IMR-90 (cell line): ENCODE measurements around the gene CHPF2. TPM values are rescaled to one million over a fixed set of nuclear protein-coding genes. Genes with fewer than 3 reads are reported as not detected.

Experiments
- ATAC-seq: fragments of 200-7000 bp; cut with Tn5 transposase; 2 replicates; pipeline ENCODE4 v1.9.1; 2020; ENCODE audit warnings: low read depth, mild to moderate bottlenecking, moderate library complexity
- BruUV-seq: library from RNA; stranded (reverse); fragments of 400-500 nt; replicated peaks from 2 replicates; lab custom pipeline; 2021; lab: Mats Ljungman, UMichigan
- CTCF ChIA-PET: fragments of 300-600 bp; formaldehyde crosslinking; extraction: SDS; loops from one replicate; lab custom pipeline; 2021; ENCODE audit warnings: antibody characterized with exemption; lab: Yijun Ruan, JAX
- POLR2A ChIA-PET: fragments of 300-600 bp; sonication (Branson Sonifier 250); formaldehyde crosslinking; loops from one replicate; lab custom pipeline; 2022; ENCODE audit warnings: antibody characterized with exemption; ENCODE audit not compliant: unreplicated experiment; lab: Charles Lee
- DNase-seq: peaks from one replicate; pipeline ENCODE4 v3.0.0; 2013
- H2AFZ ChIP-seq: replicated peaks from 2 replicates; pipeline ENCODE3; 2013; ENCODE audit warnings: low read length, mild to moderate bottlenecking; ENCODE audit not compliant: poor library complexity
- H2AK5ac ChIP-seq: 2 replicates; pipeline ENCODE4 v1.6.1; 2013; ENCODE audit warnings: low read depth, low read length, inconsistent platforms
- H2AK9ac ChIP-seq: replicated peaks from 2 replicates; pipeline ENCODE3; 2013; ENCODE audit warnings: mild to moderate bottlenecking, low read depth, low read length, moderate library complexity; ENCODE audit not compliant: poor library complexity
- H2BK120ac ChIP-seq: 2 replicates; pipeline ENCODE4 v1.6.1; 2013; ENCODE audit warnings: low read depth, low read length, inconsistent platforms
- H2BK15ac ChIP-seq: 3 replicates; pipeline ENCODE4 v1.6.1; 2013; ENCODE audit warnings: low read depth, low read length, inconsistent platforms
- H2BK20ac ChIP-seq: 2 replicates; pipeline ENCODE4 v1.6.1; 2013; ENCODE audit warnings: low read depth, mild to moderate bottlenecking, inconsistent platforms, low read length, moderate library complexity
- H2BK5ac ChIP-seq: 2 replicates; pipeline ENCODE4 v1.6.1; 2013; ENCODE audit warnings: mild to moderate bottlenecking, low read depth, low read length, inconsistent platforms; ENCODE audit not compliant: poor library complexity, severe bottlenecking
- H3K14ac ChIP-seq: replicated peaks from 2 replicates; pipeline ENCODE4 v1.6.1; 2013; ENCODE audit warnings: low read depth, low read length, inconsistent platforms
- H3K18ac ChIP-seq: 2 replicates; pipeline ENCODE4 v1.6.1; 2013; ENCODE audit warnings: low read depth, low read length, control low read depth
- H3K23ac ChIP-seq: 2 replicates; pipeline ENCODE4 v1.6.1; 2013; ENCODE audit warnings: low read depth, low read length, inconsistent platforms
- H3K27ac ChIP-seq: 2 replicates; pipeline ENCODE4 v1.5.1; 2013; ENCODE audit warnings: mild to moderate bottlenecking, control low read depth, low read length; ENCODE audit not compliant: insufficient read depth
- H3K27me3 ChIP-seq: 2 replicates; pipeline ENCODE4 v1.6.1; 2013; ENCODE audit warnings: low read length; ENCODE audit not compliant: control insufficient read depth, insufficient read depth
- H3K36me3 ChIP-seq: 2 replicates; pipeline ENCODE4 v1.6.1; 2013; ENCODE audit warnings: low read length, mixed read lengths; ENCODE audit not compliant: control insufficient read depth, insufficient read depth
- H3K4ac ChIP-seq: 2 replicates; pipeline ENCODE4 v1.6.1; 2013; ENCODE audit warnings: low read depth, low read length, inconsistent platforms
- H3K4me1 ChIP-seq: 2 replicates; pipeline ENCODE4 v1.6.1; 2013; ENCODE audit warnings: low read length, mixed read lengths; ENCODE audit not compliant: control insufficient read depth, insufficient read depth
- H3K4me2 ChIP-seq: 2 replicates; pipeline ENCODE4 v1.6.1; 2013; ENCODE audit warnings: low read depth, mild to moderate bottlenecking, control low read depth, low read length, moderate library complexity
- H3K4me3 ChIP-seq: 2 replicates; pipeline ENCODE4 v1.5.1; 2013; ENCODE audit warnings: low read depth, mild to moderate bottlenecking, control low read depth, low read length, moderate library complexity; ENCODE audit not compliant: insufficient read depth
- H3K56ac ChIP-seq: 2 replicates; pipeline ENCODE4 v1.6.1; 2013; ENCODE audit warnings: low read length, inconsistent platforms; ENCODE audit not compliant: insufficient read depth; ENCODE audit errors: extremely low read depth
- H3K79me1 ChIP-seq, 2 experiments: 2 replicates each; pipeline ENCODE4 v1.6.1; 2013; ENCODE audit warnings: low read length in 2 of 2, inconsistent platforms in 1 of 2, low read depth in 1 of 2
- H3K9ac ChIP-seq: 2 replicates; pipeline ENCODE4 v1.6.1; 2013; ENCODE audit warnings: low read depth, low read length, control low read depth
- H3K9me1 ChIP-seq: 2 replicates; pipeline ENCODE4 v1.6.1; 2013; ENCODE audit warnings: low read length, inconsistent platforms; ENCODE audit not compliant: insufficient read depth
- H3K9me3 ChIP-seq: 2 replicates; pipeline ENCODE4 v1.6.1; 2013; ENCODE audit warnings: low read length; ENCODE audit not compliant: control insufficient read depth, insufficient read depth
- H4K20me1 ChIP-seq: 2 replicates; pipeline ENCODE4 v1.6.1; 2013; ENCODE audit warnings: low read length, inconsistent platforms; ENCODE audit not compliant: insufficient read depth
- H4K5ac ChIP-seq: 2 replicates; pipeline ENCODE4 v1.6.1; 2013; ENCODE audit warnings: mild to moderate bottlenecking, low read depth, low read length, control low read depth
- H4K8ac ChIP-seq, 2 experiments: 2 replicates each; pipeline ENCODE4 v1.6.1; 2013; ENCODE audit warnings: low read depth in 2 of 2, low read length in 2 of 2, control low read depth in 1 of 2, inconsistent platforms in 1 of 2
- H4K91ac ChIP-seq: 2 replicates; pipeline ENCODE4 v1.6.1; 2013; ENCODE audit warnings: low read depth, low read length, inconsistent platforms; ENCODE audit not compliant: insufficient read depth
- BHLHE40 ChIP-seq: fragments of 150-350 bp; IDR thresholded peaks from 2 replicates; pipeline ENCODE4 v1.6.1; 2016; ENCODE audit warnings: mild to moderate bottlenecking, low read depth, low read length
- CEBPB ChIP-seq: IDR thresholded peaks from 2 replicates; pipeline ENCODE4 v1.6.1; 2012; ENCODE audit warnings: low read depth, low read length, improper control_type of control experiment
- CHD1 ChIP-seq: IDR thresholded peaks from 2 replicates; pipeline ENCODE4 v1.6.1; 2012; ENCODE audit warnings: low read depth, low read length, improper control_type of control experiment
- CTCF ChIP-seq: conservative IDR thresholded peaks from 2 replicates; pipeline ENCODE4 v1.5.1; 2012; ENCODE audit warnings: mild to moderate bottlenecking, low read depth, low read length, improper control_type of control experiment
- ELK1 ChIP-seq: fragments of 150-350 bp; IDR thresholded peaks from 2 replicates; pipeline ENCODE4 v1.6.1; 2016; ENCODE audit warnings: low read depth, mild to moderate bottlenecking, low read length, moderate library complexity, borderline replicate concordance
- FOS ChIP-seq: fragments of 150-350 bp; IDR thresholded peaks from 2 replicates; pipeline ENCODE4 v1.6.1; 2016; ENCODE audit warnings: low read depth, low read length
- MAFK ChIP-seq: IDR thresholded peaks from 2 replicates; pipeline ENCODE4 v1.6.1; 2012; ENCODE audit warnings: low read depth, low read length, improper control_type of control experiment
- MAZ ChIP-seq: IDR thresholded peaks from 2 replicates; pipeline ENCODE4 v1.6.1; 2012; ENCODE audit warnings: low read depth, mild to moderate bottlenecking, low read length, improper control_type of control experiment, moderate library complexity, borderline replicate concordance
- MXI1 ChIP-seq: IDR thresholded peaks from 2 replicates; pipeline ENCODE4 v1.6.1; 2012; ENCODE audit warnings: low read depth, mild to moderate bottlenecking, low read length, moderate library complexity, borderline replicate concordance
- POLR2A ChIP-seq: IDR thresholded peaks from 2 replicates; pipeline ENCODE4 v1.6.1; 2012; ENCODE audit warnings: mild to moderate bottlenecking, low read depth, low read length
- RAD21 ChIP-seq: IDR thresholded peaks from 2 replicates; pipeline ENCODE4 v1.6.1; 2012; ENCODE audit warnings: low read length, improper control_type of control experiment
- SMC3 ChIP-seq: fragments of 150-350 bp; IDR thresholded peaks from 2 replicates; pipeline ENCODE4 v1.6.1; 2016; ENCODE audit warnings: low read depth, mild to moderate bottlenecking, antibody characterized with exemption, low read length, moderate library complexity
- USF2 ChIP-seq: fragments of 150-350 bp; IDR thresholded peaks from 2 replicates; pipeline ENCODE4 v1.6.1; 2017; ENCODE audit warnings: mild to moderate bottlenecking, antibody characterized with exemption, low read length, low read depth
- WGBS, 2 experiments: methylation state at CpG; one replicate each; pipeline versions ENCODE4 v1.1.5 to v1.1.7; 2013; ENCODE audit warnings: missing lambda C conversion rate in 2 of 2; ENCODE audit not compliant: insufficient read length in 1 of 2; ENCODE audit errors: extremely low coverage in 2 of 2; 5-methylcytosine and 5-hydroxymethylcytosine counted together
- dilution Hi-C: fragments of 300-500 bp; cut with HindIII; formaldehyde crosslinking; loops from one replicate; pipeline ENCODE4 v1.14.3; 2018; ENCODE audit warnings: low sequenced_read_pairs; ENCODE audit not compliant: unreplicated experiment
- in situ Hi-C: fragments of 300-500 bp; cut with MboI; formaldehyde crosslinking; loops from 3 replicates; pipeline ENCODE4 v1.14.3; 2019; ENCODE audit warnings: low sequenced_read_pairs, inconsistent platforms, mixed read lengths
- intact Hi-C: fragments of 100-400 bp; cut with micrococcal nuclease; formaldehyde crosslinking; loops from 2 replicates; pipeline ENCODE4 v1.10.0; 2022
- polyA plus RNA-seq, 3 experiments: library from polyadenylated mRNA; depleted of rRNA; stranded (reverse); fragments of >200 nt; gene quantifications; 2 replicates each; pipeline ENCODE4 v1.2.3, GENCODE V29; 2012; ENCODE audit warnings: low replicate concordance in 1 of 3
- total RNA-seq: library from RNA; depleted of rRNA; stranded (reverse); fragments of >200 nt; gene quantifications from 2 replicates; pipeline ENCODE4 v1.2.3, GENCODE V29; 2012

CHPF2 gene
- total and polyA plus RNA-seq, 2 of the 4 experiments (the other 2 are of a cell fraction) = 26.2 to 77.0 TPM

- TF ChIP-seq MXI1 = no peak
Measured at GRCh38 chr7:151271699-151272355, 39.5 kb downstream of the CHPF2 start (continued).

DNA sequence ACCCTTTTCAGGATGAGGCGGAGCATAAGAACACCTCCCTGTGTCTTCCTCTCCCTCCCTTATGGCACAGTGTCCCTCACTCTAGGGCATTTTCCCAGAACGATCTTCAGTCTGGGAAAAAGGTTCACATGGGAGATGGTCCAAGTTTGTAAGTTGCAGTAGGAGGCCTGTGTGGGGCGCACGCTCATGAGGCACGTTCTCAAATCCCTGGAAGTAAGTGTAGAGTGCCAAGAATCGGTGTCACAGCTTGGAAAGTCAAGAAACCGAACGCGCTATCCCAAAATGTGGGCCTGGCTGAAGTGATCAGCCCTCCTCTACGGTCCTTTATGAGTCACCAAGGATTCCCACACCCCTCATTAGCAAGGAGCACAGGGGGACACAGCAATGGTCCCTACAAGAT, 40.1 kb downstream of the CHPF2 start:
- no peaks in the 10 kb centered on the region for H3K9me1 ChIP-seq
- H4K8ac ChIP-seq = no peak overlapping the region
- H3K4ac ChIP-seq = no peak overlapping the region
- no peak overlapping the region for H3K23ac ChIP-seq
- no peaks in the 10 kb centered on the region for H3K79me1 ChIP-seq
- no peak overlapping the region for H3K9ac ChIP-seq
- no peak overlapping the region for H2BK15ac ChIP-seq
- no peaks in the 10 kb centered on the region; the same call in 1 of the 2 replicates for H3K36me3 ChIP-seq
- no peak overlapping the region for H2AK9ac ChIP-seq
- no peak overlapping the region for H4K91ac ChIP-seq
- no peak overlapping the region for H2BK5ac ChIP-seq
- no peak overlapping the region for H2AK5ac ChIP-seq
- no peaks in the 10 kb centered on the region; the same call in 1 of the 2 replicates for H4K20me1 ChIP-seq
- dilution Hi-C loops (no loop called here), intact Hi-C loops (no loop called here), in situ Hi-C loops (no loop called here)
- H3K56ac ChIP-seq = no peak overlapping the region
- H3K18ac ChIP-seq = no peak overlapping the region
- CTCF ChIA-PET = interaction anchor here (1.0 kb wide), 1 partner anchor 13 kb away, joined by 17 read pairs; no protein-coding TSS in a partner anchor
- no peak overlapping the region for H2AFZ ChIP-seq
- no peak overlapping the region for H3K4me3 ChIP-seq
- no peak for DNase-seq
- no TSS peak for BruUV-seq
- H4K5ac ChIP-seq = no peak overlapping the region
- 43% methylated on average over 1 of the region's 10 CpGs; no CpG with 5 or more reads in 1 of the 2 experiments for WGBS, 2 experiments
- no peak overlapping the region for H3K14ac ChIP-seq
- POLR2A ChIA-PET = no interaction called here
- H2BK20ac ChIP-seq = no peak overlapping the region
- H3K27ac ChIP-seq = peak overlapping the region; percentile 43; the same call in 1 of the 2 replicates
- H3K4me1 ChIP-seq = peaks cover 8% of the 10 kb centered on the region; the same call in 1 of the 2 replicates
- H3K27me3 ChIP-seq = no peaks in the 10 kb centered on the region; the same call in 1 of the 2 replicates
- H2BK120ac ChIP-seq = no peak overlapping the region
- H3K4me2 ChIP-seq = no peak overlapping the region; the same call in 1 of the 2 replicates
- H3K9me3 ChIP-seq = no peaks in the 10 kb centered on the region
- ATAC-seq = no peak
- no peak for TF ChIP-seq FOS
- TF ChIP-seq USF2 = no peak
- TF ChIP-seq CEBPB = no peak
- no peak for TF ChIP-seq CHD1
- no peak for TF ChIP-seq ELK1
- no peak for TF ChIP-seq MAZ
- no peak for TF ChIP-seq RAD21
- TF ChIP-seq CTCF = no peak
- TF ChIP-seq POLR2A = no peak
- no peak for TF ChIP-seq BHLHE40
- no peak for TF ChIP-seq SMC3
- TF ChIP-seq MAFK = no peak
